ENCODE results near the gene DPP10.

GRCh38 chr2:114526841-114527240 is 84.4 kb downstream of the DPP10 start:
- no peak for TF ChIP-seq CTCF (IDR thresholded peaks at IDR 0.05)
- TF ChIP-seq POLR2A (IDR thresholded peaks at IDR 0.05): no peak
